DOHH2 (cell line): ENCODE results near the gene MPP4.

Experiments used
- H3F3A ChIP-seq: fragments of 200-600 bp; sonication (generic), shearing (Covaris generic); 2 replicates; pipeline ENCODE4 v1.6.0; 2016; ENCODE audit warnings: antibody characterized with exemption, mild to moderate bottlenecking; ENCODE audit not compliant: control insufficient read depth, insufficient read depth
- H3K27ac ChIP-seq: fragments of 200-600 bp; sonication (generic); 2 replicates; pipeline ENCODE4 v1.5.1; 2014; ENCODE audit warnings: low read depth, mild to moderate bottlenecking, low read length, moderate library complexity
- H3K27me3 ChIP-seq: fragments of 200-600 bp; sonication (generic); 2 replicates; pipeline ENCODE4 v1.6.1; 2014; ENCODE audit warnings: mild to moderate bottlenecking, low read length, mixed read lengths; ENCODE audit not compliant: control insufficient read depth
- H3K36me3 ChIP-seq: fragments of 200-600 bp; sonication (generic); 2 replicates; pipeline ENCODE4 v1.6.1; 2014; ENCODE audit warnings: mild to moderate bottlenecking, low read length, moderate library complexity, mixed read lengths; ENCODE audit not compliant: control insufficient read depth
- H3K4me1 ChIP-seq: fragments of 200-600 bp; sonication (generic); 2 replicates; pipeline ENCODE4 v1.6.1; 2014; ENCODE audit warnings: mild to moderate bottlenecking, low read length, mixed read lengths; ENCODE audit not compliant: control insufficient read depth
- H3K4me2 ChIP-seq: fragments of 200-600 bp; sonication (generic); 2 replicates; pipeline ENCODE4 v1.6.0; 2014; ENCODE audit warnings: mild to moderate bottlenecking, low read length, moderate library complexity
- H3K4me3 ChIP-seq: fragments of 200-600 bp; sonication (generic); 2 replicates; pipeline ENCODE4 v1.5.1; 2014; ENCODE audit warnings: mild to moderate bottlenecking, low read length, mixed read lengths
- H3K79me2 ChIP-seq: fragments of 200-600 bp; sonication (generic); 2 replicates; pipeline ENCODE4 v1.6.1; 2014; ENCODE audit warnings: mild to moderate bottlenecking, low read length, mixed read lengths; ENCODE audit not compliant: control insufficient read depth
- H3K9me2 ChIP-seq: fragments of 200-600 bp; sonication (generic); replicated peaks from 2 replicates; pipeline ENCODE4 v1.6.1; 2014; ENCODE audit warnings: mild to moderate bottlenecking, low read length, mixed read lengths; ENCODE audit not compliant: control insufficient read depth
- H3K9me3 ChIP-seq: fragments of 200-600 bp; sonication (generic); 2 replicates; pipeline ENCODE4 v1.6.1; 2014; ENCODE audit warnings: antibody characterized with exemption, low read length, mixed read lengths; ENCODE audit not compliant: control insufficient read depth, insufficient read depth
- H4K20me1 ChIP-seq: fragments of 200-600 bp; sonication (generic); 2 replicates; pipeline ENCODE4 v1.6.0; 2014; ENCODE audit warnings: low read depth, mild to moderate bottlenecking, antibody characterized with exemption, low read length, moderate library complexity; ENCODE audit not compliant: control insufficient read depth, insufficient read depth
- EZH2phosphoT487 ChIP-seq: fragments of 200-600 bp; sonication (generic); IDR thresholded peaks from 2 replicates; pipeline ENCODE4 v1.6.1; 2017; ENCODE audit warnings: borderline replicate concordance, mild to moderate bottlenecking, antibody characterized with exemption, low read length, moderate library complexity, mixed read lengths
- TF ChIP-seq, protein P1 (sequence below): fragments of 200-600 bp; sonication (generic); IDR thresholded peaks from one replicate; pipeline ENCODE4 v1.5.1; 2014; ENCODE audit warnings: antibody characterized with exemption, mild to moderate bottlenecking, low read depth, low read length; ENCODE audit not compliant: poor library complexity, severe bottlenecking

Gene MPP4

DNA sequence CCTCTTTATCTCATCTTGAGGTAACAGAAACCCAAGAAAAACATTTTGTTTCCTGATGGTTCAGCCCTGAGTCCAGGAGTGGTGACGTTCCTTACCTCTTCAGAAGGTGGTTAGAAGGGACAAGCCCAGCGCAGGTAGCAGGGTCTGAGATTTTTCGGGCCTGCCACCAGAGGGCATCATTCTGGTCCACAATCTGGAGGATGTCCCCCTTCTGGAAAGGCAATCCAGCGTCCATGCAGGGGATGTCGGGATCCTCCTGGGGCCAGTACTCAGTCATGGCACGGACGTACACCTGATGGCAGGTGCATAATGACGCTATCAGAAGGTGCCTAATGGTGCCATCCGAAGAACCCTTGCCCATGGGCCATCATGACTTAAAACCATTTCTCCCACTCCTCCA is 17.7 kb downstream of the MPP4 start:
- no peaks in the 10 kb centered on the region for H3K9me2 ChIP-seq
- no peak overlapping the region for H3K4me3 ChIP-seq
- no peak overlapping the region for H3K27ac ChIP-seq
- no peaks in the 10 kb centered on the region for H3K79me2 ChIP-seq
- no peaks in the 10 kb centered on the region for H3K4me1 ChIP-seq
- TF ChIP-seq, protein P1, sequence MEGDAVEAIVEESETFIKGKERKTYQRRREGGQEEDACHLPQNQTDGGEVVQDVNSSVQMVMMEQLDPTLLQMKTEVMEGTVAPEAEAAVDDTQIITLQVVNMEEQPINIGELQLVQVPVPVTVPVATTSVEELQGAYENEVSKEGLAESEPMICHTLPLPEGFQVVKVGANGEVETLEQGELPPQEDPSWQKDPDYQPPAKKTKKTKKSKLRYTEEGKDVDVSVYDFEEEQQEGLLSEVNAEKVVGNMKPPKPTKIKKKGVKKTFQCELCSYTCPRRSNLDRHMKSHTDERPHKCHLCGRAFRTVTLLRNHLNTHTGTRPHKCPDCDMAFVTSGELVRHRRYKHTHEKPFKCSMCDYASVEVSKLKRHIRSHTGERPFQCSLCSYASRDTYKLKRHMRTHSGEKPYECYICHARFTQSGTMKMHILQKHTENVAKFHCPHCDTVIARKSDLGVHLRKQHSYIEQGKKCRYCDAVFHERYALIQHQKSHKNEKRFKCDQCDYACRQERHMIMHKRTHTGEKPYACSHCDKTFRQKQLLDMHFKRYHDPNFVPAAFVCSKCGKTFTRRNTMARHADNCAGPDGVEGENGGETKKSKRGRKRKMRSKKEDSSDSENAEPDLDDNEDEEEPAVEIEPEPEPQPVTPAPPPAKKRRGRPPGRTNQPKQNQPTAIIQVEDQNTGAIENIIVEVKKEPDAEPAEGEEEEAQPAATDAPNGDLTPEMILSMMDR = peak; percentile 73
- no peak for TF ChIP-seq EZH2phosphoT487
- no peaks in the 10 kb centered on the region for H3F3A ChIP-seq
- H3K36me3 ChIP-seq = no peaks in the 10 kb centered on the region
- H3K9me3 ChIP-seq = no peaks in the 10 kb centered on the region
- no peak overlapping the region for H3K4me2 ChIP-seq
- no peaks in the 10 kb centered on the region for H4K20me1 ChIP-seq
- H3K27me3 ChIP-seq = peaks cover 9% of the 10 kb centered on the region

DNA sequence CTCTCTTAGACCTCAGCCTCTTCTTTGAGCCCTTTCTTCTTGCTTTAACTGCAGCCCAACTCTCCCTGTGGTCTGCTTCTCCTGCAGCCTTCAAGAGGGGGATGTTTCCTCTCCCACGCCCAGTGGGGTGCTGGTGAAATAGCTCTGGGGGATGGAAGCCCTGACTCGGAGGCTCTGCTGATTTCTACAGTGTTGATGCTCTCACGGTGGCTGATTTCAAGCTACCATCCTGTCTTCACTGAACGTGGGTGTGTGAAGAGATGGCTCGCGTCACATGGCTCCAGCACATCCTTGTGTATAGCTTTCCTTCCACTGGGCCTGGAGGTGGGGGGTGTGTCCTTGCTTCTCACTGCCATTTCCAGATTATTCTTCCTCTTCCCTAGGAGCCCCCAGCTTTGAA is 20.0 kb downstream of the MPP4 start:
- no peaks in the 10 kb centered on the region for H3K9me2 ChIP-seq
- TF ChIP-seq EZH2phosphoT487 = no peak
- TF ChIP-seq, protein P1 = no peak
- H3K9me3 ChIP-seq = no peaks in the 10 kb centered on the region
- no peak overlapping the region for H3K27ac ChIP-seq
- no peaks in the 10 kb centered on the region for H3F3A ChIP-seq
- H3K4me1 ChIP-seq = no peaks in the 10 kb centered on the region
- H3K79me2 ChIP-seq = no peaks in the 10 kb centered on the region
- peaks cover 9% of the 10 kb centered on the region for H3K27me3 ChIP-seq
- H3K36me3 ChIP-seq = no peaks in the 10 kb centered on the region
- H3K4me2 ChIP-seq = no peak overlapping the region
- H3K4me3 ChIP-seq = no peak overlapping the region
- H4K20me1 ChIP-seq = no peaks in the 10 kb centered on the region

DNA sequence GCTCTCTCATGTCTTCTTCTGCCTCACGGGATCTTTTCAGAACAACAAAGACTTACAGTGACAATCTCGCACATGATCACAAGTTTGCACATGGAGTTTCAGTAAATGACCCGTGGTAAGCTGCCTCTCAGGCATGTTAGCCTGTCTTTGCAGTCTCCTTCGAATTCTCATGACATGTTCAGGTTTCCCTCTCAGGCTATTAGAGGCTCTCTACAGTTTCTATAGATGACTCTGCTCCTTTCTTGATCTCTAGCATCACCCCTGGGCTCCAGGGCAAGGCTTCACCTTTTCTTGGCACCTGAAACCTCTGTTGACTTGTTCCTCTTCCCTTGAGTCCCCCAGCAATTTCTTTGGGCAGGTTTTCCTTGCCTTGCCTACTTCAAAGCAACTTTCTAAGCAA is 23.0 kb downstream of the MPP4 start:
- no peak overlapping the region for H3K4me3 ChIP-seq
- H3F3A ChIP-seq = no peaks in the 10 kb centered on the region
- no peaks in the 10 kb centered on the region for H3K9me3 ChIP-seq
- H4K20me1 ChIP-seq = no peaks in the 10 kb centered on the region
- no peak overlapping the region for H3K4me2 ChIP-seq
- H3K27me3 ChIP-seq = peaks cover 6% of the 10 kb centered on the region; the same call in 1 of the 2 replicates
- no peaks in the 10 kb centered on the region for H3K4me1 ChIP-seq
- H3K27ac ChIP-seq = no peak overlapping the region
- H3K9me2 ChIP-seq = no peaks in the 10 kb centered on the region
- H3K79me2 ChIP-seq = no peaks in the 10 kb centered on the region
- H3K36me3 ChIP-seq = no peaks in the 10 kb centered on the region
- TF ChIP-seq, protein P1 = no peak
- TF ChIP-seq EZH2phosphoT487 = no peak

DNA sequence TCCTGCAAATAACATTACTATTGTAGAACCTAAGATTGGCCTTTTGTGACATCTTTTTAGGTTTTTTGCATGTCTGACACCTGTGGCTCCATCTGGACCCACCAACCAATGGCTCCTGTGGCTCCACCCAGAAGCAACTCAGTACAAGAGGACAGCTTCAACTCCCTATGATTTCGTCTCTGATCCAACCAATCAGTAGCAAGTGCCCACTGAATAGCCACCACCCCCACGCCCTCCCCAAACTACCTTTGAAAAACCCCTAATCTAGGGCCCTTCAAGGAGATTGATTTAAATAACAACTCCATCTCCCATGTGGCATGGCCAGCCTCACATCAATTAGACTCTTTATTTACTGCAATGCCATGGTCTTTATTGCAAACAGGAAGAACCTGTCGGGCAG is 23.6 kb downstream of the MPP4 start:
- Histone ChIP-seq H3K79me2 (no peaks in the 10 kb centered on the region), H3K36me3 (no peaks in the 10 kb centered on the region), H3K9me3 (no peaks in the 10 kb centered on the region), H3K4me2 (no peak overlapping the region), H3K4me3 (no peak overlapping the region), H3K27ac (no peak overlapping the region), H4K20me1 (no peaks in the 10 kb centered on the region), H3K27me3 (peaks cover 5% of the 10 kb centered on the region; the same call in 1 of the 2 replicates), H3F3A (no peaks in the 10 kb centered on the region), H3K9me2 (no peaks in the 10 kb centered on the region), H3K4me1 (no peaks in the 10 kb centered on the region)
- TF ChIP-seq, protein P1 = no peak
- TF ChIP-seq EZH2phosphoT487 = no peak
